GM12878 (cell line): ENCODE data around the gene TMEM52. TPM values are rescaled to one million over a fixed set of nuclear protein-coding genes. Genes with fewer than 3 reads are reported as not detected.

Experiments
- ATAC-seq: fragments of 200-7000 bp; cut with Tn5 transposase; 3 replicates; pipeline ENCODE4 v1.9.1; 2020; ENCODE audit warnings: mild to moderate bottlenecking, moderate library complexity
- Bru-seq: library from RNA; stranded (reverse); fragments of 400-500 nt; gene quantifications from one replicate; lab custom pipeline; 2021; lab: Mats Ljungman, UMichigan
- BruChase-seq, 2 experiments: library from RNA; stranded (reverse); fragments of 400-500 nt; gene quantifications; one replicate each; lab custom pipeline; 2021; lab: Mats Ljungman, UMichigan
- BruUV-seq: library from RNA; stranded (reverse); fragments of 400-500 nt; replicated peaks from 2 replicates; lab custom pipeline; 2021; lab: Mats Ljungman, UMichigan
- CTCF ChIA-PET: fragments of 300-600 bp; sonication (Branson Sonifier 250); formaldehyde crosslinking; extraction: SDS; loops from one replicate; lab custom pipeline; 2021; ENCODE audit warnings: inconsistent platforms; lab: Yijun Ruan, JAX
- POLR2A ChIA-PET: fragments of 350-600 bp; formaldehyde crosslinking; extraction: SDS; loops from one replicate; lab custom pipeline; 2021; ENCODE audit warnings: inconsistent platforms; lab: Charles Lee
- RAD21 ChIA-PET: fragments of 300-600 bp; sonication (Branson Sonifier 250); formaldehyde crosslinking; loops from one replicate; lab custom pipeline; 2023; ENCODE audit warnings: antibody characterized with exemption; ENCODE audit not compliant: unreplicated experiment; lab: Charles Lee
- SMC1A ChIA-PET: fragments of 300-600 bp; sonication (Branson Sonifier 250); formaldehyde crosslinking; loops from one replicate; lab custom pipeline; 2023; ENCODE audit not compliant: unreplicated experiment, uncharacterized antibody; lab: Charles Lee
- DNase-seq: peaks from one replicate; pipeline ENCODE4 v3.0.0-alpha.2; 2011; ENCODE audit warnings: low read depth, low spot score
- FAIRE-seq: peaks from 3 replicates; lab custom pipeline; 2011; peaks lifted over from hg19 to GRCh38; lab: Jason Lieb, UNC
- H2AFZ ChIP-seq: 2 replicates; pipeline ENCODE4 v1.6.0; 2011; ENCODE audit warnings: low read depth, low read length, control low read depth; ENCODE audit not compliant: control insufficient read depth
- H3K27ac ChIP-seq: 2 replicates; pipeline ENCODE4 v1.5.1; 2011; ENCODE audit warnings: control low read depth; ENCODE audit not compliant: control insufficient read depth, insufficient read depth
- H3K27me3 ChIP-seq, 2 experiments: replicated peaks in 1 of 2; 2 replicates each; pipeline versions ENCODE4 v1.6.0 to v1.6.1; 2011; ENCODE audit warnings: low read length in 1 of 2; ENCODE audit not compliant: control insufficient read depth in 2 of 2, insufficient read depth in 2 of 2
- H3K36me3 ChIP-seq, 2 experiments: 2 replicates each; pipeline ENCODE4 v1.5.1; 2011; ENCODE audit warnings: low read length in 1 of 2; ENCODE audit not compliant: control insufficient read depth in 2 of 2, insufficient read depth in 2 of 2
- H3K4me1 ChIP-seq: 2 replicates; pipeline ENCODE4 v1.6.1; 2011; ENCODE audit warnings: mild to moderate bottlenecking, low read length, moderate library complexity, mixed read lengths; ENCODE audit not compliant: control insufficient read depth, insufficient read depth
- H3K4me2 ChIP-seq: 2 replicates; pipeline ENCODE4 v1.6.0; 2011; ENCODE audit warnings: control low read depth; ENCODE audit not compliant: control insufficient read depth, insufficient read depth
- H3K4me3 ChIP-seq: fragments of 200-600 bp; sonication (generic); 2 replicates; pipeline ENCODE4 v1.5.1; 2016
- H3K79me2 ChIP-seq: 2 replicates; pipeline ENCODE4 v1.6.0; 2011; ENCODE audit warnings: low read length; ENCODE audit not compliant: control insufficient read depth, insufficient read depth
- H3K9ac ChIP-seq: 2 replicates; pipeline ENCODE4 v1.8.0; 2011; ENCODE audit warnings: low read length, control low read depth, mixed read lengths; ENCODE audit not compliant: control insufficient read depth, insufficient read depth
- H3K9me3 ChIP-seq: replicated peaks from 3 replicates; pipeline ENCODE4 v1.5.1; 2011; ENCODE audit warnings: mild to moderate bottlenecking, low read length; ENCODE audit not compliant: control insufficient read depth, insufficient read depth
- H4K20me1 ChIP-seq: 2 replicates; pipeline ENCODE4 v1.6.0; 2011; ENCODE audit not compliant: control insufficient read depth, insufficient read depth
- BCL11A ChIP-seq: IDR thresholded peaks from 2 replicates; pipeline ENCODE4 v1.6.1; 2011; ENCODE audit warnings: low read depth, low read length
- CBFB ChIP-seq: IDR thresholded peaks from 2 replicates; pipeline ENCODE4 v1.6.1; 2016; ENCODE audit warnings: antibody characterized with exemption, low read depth
- DPF2 ChIP-seq: fragments of 450-650 bp; IDR thresholded peaks from 2 replicates; pipeline ENCODE4 v1.6.1; 2017; ENCODE audit warnings: mild to moderate bottlenecking
- IKZF1 ChIP-seq: fragments of 450-650 bp; conservative IDR thresholded peaks from 2 replicates; pipeline ENCODE4 v1.6.1; 2017; ENCODE audit warnings: antibody characterized with exemption, mild to moderate bottlenecking
- MYC ChIP-seq: IDR thresholded peaks from 2 replicates; pipeline ENCODE4 v1.6.1; 2011; ENCODE audit warnings: mild to moderate bottlenecking, low read length, moderate library complexity, inconsistent platforms; ENCODE audit not compliant: insufficient read depth, insufficient replicate concordance, insufficient read length, severe bottlenecking
- NR2F1 ChIP-seq: fragments of 450-650 bp; conservative IDR thresholded peaks from 2 replicates; pipeline ENCODE4 v1.6.1; 2017; ENCODE audit warnings: mild to moderate bottlenecking
- PML ChIP-seq: IDR thresholded peaks from 2 replicates; pipeline ENCODE4 v1.6.1; 2012; ENCODE audit warnings: low read length, inconsistent platforms
- POU2F2 ChIP-seq: IDR thresholded peaks from 3 replicates; pipeline ENCODE4 v1.6.1; 2011; ENCODE audit warnings: low read depth, mild to moderate bottlenecking, low read length, borderline replicate concordance
- SMARCA5 ChIP-seq: fragments of 450-650 bp; IDR thresholded peaks from 2 replicates; pipeline ENCODE4 v1.6.1; 2017; ENCODE audit warnings: mild to moderate bottlenecking
- WGBS: methylation state at CpG from one replicate; pipeline ENCODE4 v1.1.6; 2016; ENCODE audit warnings: low lambda C conversion rate; ENCODE audit not compliant: insufficient replicate concordance, insufficient coverage; ENCODE audit errors: missing lambda C conversion rate; 5-methylcytosine and 5-hydroxymethylcytosine counted together
- in situ Hi-C: fragments of 300-500 bp; cut with MboI; formaldehyde crosslinking; loops from 9 replicates; pipeline ENCODE4 v1.14.3; 2018; ENCODE audit warnings: mixed read lengths
- intact Hi-C: fragments of 100-400 bp; cut with micrococcal nuclease; formaldehyde crosslinking; loops from one replicate; pipeline ENCODE4 v1.14.2; 2022; ENCODE audit not compliant: unreplicated experiment
- long read RNA-seq, 2 experiments: library from polyadenylated mRNA; unstranded; transcript quantifications; one replicate each; pipeline ENCODE4 v2.0.0, GENCODE V29; 2019 to 2020
- polyA minus RNA-seq, 3 experiments: library from RNA; depleted of rRNA, polyadenylated mRNA; stranded (reverse); fragments of >200 nt; gene quantifications; 2 replicates each; pipeline ENCODE4 v1.2.3, GENCODE V29; 2011
- polyA plus RNA-seq, 11 experiments: library from polyadenylated mRNA; depleted of rRNA in 4 of 11; unstranded in 6 of 11; stranded (reverse) in 5 of 11; fragments of >200 nt; fragmentation: Nextera tagmentation in 4 of 11; fragmentation: Illumina TruSeq in 1 of 11; extraction: Ambion mirVana in 4 of 11; extraction: Trizol in 1 of 11; gene quantifications; 1 replicate in 1 of 11; 2 replicates in 10 of 11; pipeline versions ENCODE4 v1.2.1 to v1.2.3, GENCODE V29; 2011 to 2016; ENCODE audit warnings: inconsistent platforms in 2 of 11, missing spikeins in 2 of 11, low read depth in 1 of 11
- total RNA-seq, 4 experiments: library from RNA; depleted of rRNA in 3 of 4; stranded (reverse); fragments of >200 nt in 3 of 4; fragmentation: Illumina TruSeq in 1 of 4; extraction: Trizol in 1 of 4; gene quantifications; 2 replicates each; pipeline versions ENCODE4 v1.2.1 to v1.2.3, GENCODE V29; 2013 to 2021
- TF ChIP-seq, protein P1 (sequence below), 3 experiments: IDR thresholded peaks in 2 of 3; conservative IDR thresholded peaks in 1 of 3; 2 replicates each; pipeline ENCODE4 v1.5.1; 2011; ENCODE audit warnings: low read depth in 3 of 3, low read length in 3 of 3, mild to moderate bottlenecking in 3 of 3, control low read depth in 2 of 3, moderate library complexity in 2 of 3, inconsistent platforms in 1 of 3, mixed read lengths in 1 of 3; ENCODE audit not compliant: control insufficient read depth in 2 of 3, insufficient read depth in 1 of 3; ENCODE audit errors: extremely low read depth in 1 of 3
- TF ChIP-seq, protein P2 (sequence below): IDR thresholded peaks from 2 replicates; pipeline ENCODE4 v1.6.1; 2012; ENCODE audit warnings: low read length, inconsistent platforms
- TF ChIP-seq, protein P3 (sequence below): fragments of 450-650 bp; conservative IDR thresholded peaks from 2 replicates; pipeline ENCODE4 v1.6.1; 2017; ENCODE audit warnings: mild to moderate bottlenecking, moderate library complexity
- TF ChIP-seq, protein P4 (sequence below): IDR thresholded peaks from 2 replicates; pipeline ENCODE4 v1.6.1; 2011; ENCODE audit warnings: borderline replicate concordance, low read depth, mild to moderate bottlenecking, moderate library complexity, mixed read lengths, low read length; ENCODE audit not compliant: insufficient read depth; ENCODE audit errors: extremely low read length

The TMEM52 gene
- not detected in 2 replicates for total RNA-seq (2013; cell fraction: nucleolus; rRNA removed)
- total RNA-seq (2014; rRNA removed): 0.17 TPM in 1 of 2 replicates, not detected in the other
- total RNA-seq (2014; rRNA removed; fragmentation: Illumina TruSeq; extraction: Trizol): not detected in 2 replicates
- not detected in 2 replicates for total RNA-seq (2021)
- polyA plus RNA-seq (2011; ENCODE audit: low read depth): not detected
- not detected in 2 replicates for polyA plus RNA-seq (2011; rRNA removed)
- 0.12 and 0.15 TPM in 2 replicates for polyA plus RNA-seq (2011; cell fraction: cytosol; rRNA removed)
- polyA plus RNA-seq (2011; cell fraction: nucleus; rRNA removed): 0.16 TPM in 1 of 2 replicates, not detected in the other
- polyA plus RNA-seq (2012): 0.18 and 0.24 TPM in 2 replicates
- not detected in 2 replicates for polyA plus RNA-seq (2014; fragmentation: Illumina TruSeq; extraction: Trizol)
- polyA plus RNA-seq (2014; fragmentation: Nextera tagmentation; extraction: Ambion mirVana): not detected
- polyA plus RNA-seq (2014; rRNA removed): 0.18 TPM in 1 of 2 replicates, not detected in the other
- under 1 TPM; 0.24 to 0.33 TPM for polyA plus RNA-seq (2016; fragmentation: Nextera tagmentation; extraction: Ambion mirVana)
- polyA minus RNA-seq (2011; rRNA and poly(A)+ RNA removed): 0.44 TPM in 1 of 2 replicates, not detected in the other
- not detected in 2 replicates for polyA minus RNA-seq (2011; cell fraction: cytosol; rRNA and poly(A)+ RNA removed)
- polyA minus RNA-seq (2011; cell fraction: nucleus; rRNA and poly(A)+ RNA removed): 0.24 TPM in 1 of 2 replicates, not detected in the other
- Bru-seq, nascent RNA: not detected
- not detected for BruChase-seq, experiment 1, labeled RNA remaining after a 6-hour chase
- percentile 32 among the genes with signal in this experiment for BruChase-seq, experiment 2, labeled RNA remaining after a 2-hour chase
- long read RNA-seq, experiment 1: 0 reads
- long read RNA-seq, experiment 2: 0 reads

DNA sequence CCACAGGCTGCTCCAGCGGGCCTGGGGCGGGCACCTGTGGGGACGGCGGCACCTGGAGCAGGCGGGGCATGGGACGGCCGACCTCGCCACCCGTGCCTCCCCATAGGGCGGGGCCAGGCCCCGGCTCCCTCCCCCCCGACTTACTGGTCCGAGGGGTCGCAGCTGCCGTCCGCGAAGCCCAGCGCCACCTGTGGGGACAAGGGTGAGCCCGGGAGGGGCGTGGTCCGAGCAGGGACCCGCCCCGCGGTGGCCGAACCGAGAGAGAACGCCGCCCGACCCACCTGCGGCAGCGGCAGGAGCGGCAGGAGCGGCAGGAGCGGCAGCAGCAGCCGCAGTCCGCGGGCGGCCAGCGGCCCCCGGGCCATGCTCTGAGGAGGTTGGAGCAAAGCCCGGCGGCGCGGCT, at the start of gene TMEM52:
TSS of gene TMEM52 (minus strand) at position 379 of the 403 bp plus-strand sequence. CDS start at position 365, 14 bp downstream.
- POLR2A ChIA-PET: no interaction called here

More for the DNA sequence above, at the start of gene TMEM52:
- CTCF ChIA-PET: interaction anchor here (0.6 kb wide), 1 partner anchor 332 kb away, joined by 3 read pairs; no protein-coding TSS in a partner anchor
- Histone ChIP-seq H2AFZ (peak within 1 kb of the TSS; percentile 78), H3K27me3 (peaks cover 0 to 2% of the 10 kb centered on the region in 2 experiments; a peak in 1 of 4 replicates), H3K9ac (no peak within 1 kb of the TSS), H3K36me3 (no peaks in the 10 kb centered on the region), H3K4me1 (peaks cover 7% of the 10 kb centered on the region), H3K79me2 (no peaks in the 10 kb centered on the region), H3K27ac (no peak within 1 kb of the TSS), H3K4me3 (peak within 1 kb of the TSS; percentile 60), H3K9me3 (no peaks in the 10 kb centered on the region), H3K4me2 (peak within 1 kb of the TSS; percentile 98), H4K20me1 (no peaks in the 10 kb centered on the region)
- TF ChIP-seq PML (no peak), DPF2 (peak; percentile 53; the same call in 1 of the 2 replicates), NR2F1 (0 out of 2 replicates have a peak, but pooled peaks have one; percentile 30), MYC (no peak), CBFB (no peak), IKZF1 (0 out of 2 replicates have a peak, but pooled peaks have one; percentile 16), BCL11A (no peak), SMARCA5 (0 out of 2 replicates have a peak, but pooled peaks have one; percentile 29), POU2F2 (no peak)
- TF ChIP-seq, protein P1, sequence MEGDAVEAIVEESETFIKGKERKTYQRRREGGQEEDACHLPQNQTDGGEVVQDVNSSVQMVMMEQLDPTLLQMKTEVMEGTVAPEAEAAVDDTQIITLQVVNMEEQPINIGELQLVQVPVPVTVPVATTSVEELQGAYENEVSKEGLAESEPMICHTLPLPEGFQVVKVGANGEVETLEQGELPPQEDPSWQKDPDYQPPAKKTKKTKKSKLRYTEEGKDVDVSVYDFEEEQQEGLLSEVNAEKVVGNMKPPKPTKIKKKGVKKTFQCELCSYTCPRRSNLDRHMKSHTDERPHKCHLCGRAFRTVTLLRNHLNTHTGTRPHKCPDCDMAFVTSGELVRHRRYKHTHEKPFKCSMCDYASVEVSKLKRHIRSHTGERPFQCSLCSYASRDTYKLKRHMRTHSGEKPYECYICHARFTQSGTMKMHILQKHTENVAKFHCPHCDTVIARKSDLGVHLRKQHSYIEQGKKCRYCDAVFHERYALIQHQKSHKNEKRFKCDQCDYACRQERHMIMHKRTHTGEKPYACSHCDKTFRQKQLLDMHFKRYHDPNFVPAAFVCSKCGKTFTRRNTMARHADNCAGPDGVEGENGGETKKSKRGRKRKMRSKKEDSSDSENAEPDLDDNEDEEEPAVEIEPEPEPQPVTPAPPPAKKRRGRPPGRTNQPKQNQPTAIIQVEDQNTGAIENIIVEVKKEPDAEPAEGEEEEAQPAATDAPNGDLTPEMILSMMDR (IDR thresholded peaks at IDR 0.05 in 2 of 3, conservative IDR thresholded peaks at IDR 0.05 in 1 of 3; ENCODE audit: control insufficient read depth in 2 of 3, extremely low read depth in 1 of 3, insufficient read depth in 1 of 3, low read depth in 3 of 3, low read length in 3 of 3): peak in 1 of 3 experiments; percentile 7; a peak in 1 of 6 replicates
- TF ChIP-seq, protein P2, sequence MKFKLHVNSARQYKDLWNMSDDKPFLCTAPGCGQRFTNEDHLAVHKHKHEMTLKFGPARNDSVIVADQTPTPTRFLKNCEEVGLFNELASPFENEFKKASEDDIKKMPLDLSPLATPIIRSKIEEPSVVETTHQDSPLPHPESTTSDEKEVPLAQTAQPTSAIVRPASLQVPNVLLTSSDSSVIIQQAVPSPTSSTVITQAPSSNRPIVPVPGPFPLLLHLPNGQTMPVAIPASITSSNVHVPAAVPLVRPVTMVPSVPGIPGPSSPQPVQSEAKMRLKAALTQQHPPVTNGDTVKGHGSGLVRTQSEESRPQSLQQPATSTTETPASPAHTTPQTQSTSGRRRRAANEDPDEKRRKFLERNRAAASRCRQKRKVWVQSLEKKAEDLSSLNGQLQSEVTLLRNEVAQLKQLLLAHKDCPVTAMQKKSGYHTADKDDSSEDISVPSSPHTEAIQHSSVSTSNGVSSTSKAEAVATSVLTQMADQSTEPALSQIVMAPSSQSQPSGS: no peak
- TF ChIP-seq, protein P3, sequence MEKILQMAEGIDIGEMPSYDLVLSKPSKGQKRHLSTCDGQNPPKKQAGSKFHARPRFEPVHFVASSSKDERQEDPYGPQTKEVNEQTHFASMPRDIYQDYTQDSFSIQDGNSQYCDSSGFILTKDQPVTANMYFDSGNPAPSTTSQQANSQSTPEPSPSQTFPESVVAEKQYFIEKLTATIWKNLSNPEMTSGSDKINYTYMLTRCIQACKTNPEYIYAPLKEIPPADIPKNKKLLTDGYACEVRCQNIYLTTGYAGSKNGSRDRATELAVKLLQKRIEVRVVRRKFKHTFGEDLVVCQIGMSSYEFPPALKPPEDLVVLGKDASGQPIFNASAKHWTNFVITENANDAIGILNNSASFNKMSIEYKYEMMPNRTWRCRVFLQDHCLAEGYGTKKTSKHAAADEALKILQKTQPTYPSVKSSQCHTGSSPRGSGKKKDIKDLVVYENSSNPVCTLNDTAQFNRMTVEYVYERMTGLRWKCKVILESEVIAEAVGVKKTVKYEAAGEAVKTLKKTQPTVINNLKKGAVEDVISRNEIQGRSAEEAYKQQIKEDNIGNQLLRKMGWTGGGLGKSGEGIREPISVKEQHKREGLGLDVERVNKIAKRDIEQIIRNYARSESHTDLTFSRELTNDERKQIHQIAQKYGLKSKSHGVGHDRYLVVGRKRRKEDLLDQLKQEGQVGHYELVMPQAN: 0 out of 2 replicates have a peak, but pooled peaks have one; percentile 22
- TF ChIP-seq, protein P4, sequence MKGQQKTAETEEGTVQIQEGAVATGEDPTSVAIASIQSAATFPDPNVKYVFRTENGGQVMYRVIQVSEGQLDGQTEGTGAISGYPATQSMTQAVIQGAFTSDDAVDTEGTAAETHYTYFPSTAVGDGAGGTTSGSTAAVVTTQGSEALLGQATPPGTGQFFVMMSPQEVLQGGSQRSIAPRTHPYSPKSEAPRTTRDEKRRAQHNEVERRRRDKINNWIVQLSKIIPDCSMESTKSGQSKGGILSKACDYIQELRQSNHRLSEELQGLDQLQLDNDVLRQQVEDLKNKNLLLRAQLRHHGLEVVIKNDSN: no peak
- FAIRE-seq (no peak), ATAC-seq (peak; percentile 56), DNase-seq (no peak)
- intact Hi-C loops (loop anchor here (1.0 kb wide), 1 partner anchor 10 kb away; no protein-coding TSS in a partner anchor), in situ Hi-C loops (no loop called here)
- SMC1A ChIA-PET: no interaction called here
- WGBS: 6% methylated on average over 33 of the region's 44 CpGs
- BruUV-seq: no TSS peak
- RAD21 ChIA-PET: no interaction called here
